ENCODE data around the gene NRM.
"Not testable (repeated sequence)": the region's sequence is repeated elsewhere in the genome, so short reads cannot be mapped to it uniquely, and the experiment has no call there.

Gene NRM

GRCh38 chr6:30687659-30688431 is 2.9 kb downstream of the NRM start:
- DNase-seq = peak; percentile 51

GRCh38 chr6:30686908-30687658 is 3.7 kb downstream of the NRM start:
- peak; percentile 99 for DNase-seq

- peak; percentile 81 for DNase-seq
These were observed 4.5 kb downstream of the NRM start, which contains the start of gene PPP1R18 for GRCh38 chr6:30686009-30686907. TSS of gene PPP1R18 (minus strand) at chr6:30686645. CDS start at chr6:30686018, 627 bp downstream.

GRCh38 chr6:30685157-30686008 is 5.4 kb downstream of the NRM start:
- DNase-seq = peak; percentile 44

DNA sequence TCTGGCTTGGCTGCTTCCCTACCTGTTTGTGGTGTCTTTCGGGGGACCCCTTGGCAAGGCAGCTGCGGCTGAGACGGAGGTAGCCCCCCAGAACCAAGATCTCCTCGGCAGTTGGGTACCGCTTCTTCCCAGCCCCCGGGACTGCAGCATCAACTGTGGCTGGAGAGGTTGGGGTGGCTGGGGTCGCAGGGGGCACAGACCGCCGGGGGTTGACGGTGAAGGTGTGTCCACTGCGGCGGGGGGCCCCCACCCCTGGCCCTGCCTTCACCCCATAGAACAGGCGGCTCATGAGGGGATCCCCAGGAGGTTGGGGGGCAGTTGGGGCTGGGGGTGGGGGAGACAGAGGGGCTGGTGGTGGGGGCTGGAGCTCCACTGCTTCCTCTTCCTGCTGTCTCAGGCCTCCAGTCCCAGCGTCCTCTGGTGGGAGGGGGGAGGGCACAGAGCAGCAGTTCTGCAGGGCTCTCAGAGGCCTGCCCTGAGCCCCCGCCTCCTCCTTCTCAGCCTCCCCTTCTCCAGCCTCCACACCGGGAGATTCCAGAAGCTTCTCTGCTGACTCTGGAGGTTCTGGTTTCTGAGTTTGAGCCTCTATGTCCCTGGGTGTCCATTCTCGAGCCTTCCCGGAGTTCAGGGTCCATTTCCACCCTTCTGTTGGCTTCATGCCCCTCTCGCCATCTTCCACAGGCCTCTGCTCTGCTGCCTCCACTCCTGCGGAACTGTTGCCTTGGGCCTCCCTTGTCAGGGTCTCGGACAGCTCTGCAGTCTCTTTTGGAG is 6.2 kb downstream of the NRM start:
- DNase-seq = peak; percentile 71

DNA sequence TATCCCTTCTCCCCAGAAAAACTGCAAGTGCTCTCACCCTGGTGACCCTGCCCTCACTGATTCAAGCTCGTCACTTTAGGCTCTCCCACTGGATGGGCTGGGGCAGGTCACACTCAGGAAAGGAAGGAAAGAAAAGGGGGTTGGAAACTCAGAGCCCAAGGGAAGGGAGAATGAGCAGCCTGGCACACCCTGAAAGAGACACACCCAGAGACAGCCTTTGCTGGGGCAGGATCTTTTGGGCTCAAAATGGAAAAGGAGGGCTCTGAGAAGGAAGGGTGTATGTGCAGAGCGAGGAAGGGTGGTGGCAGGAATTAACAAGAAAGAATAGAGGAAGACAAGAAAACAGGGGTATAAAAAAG is 6.8 kb downstream of the NRM start:
- DNase-seq = no peak

GRCh38 chr6:30683183-30683979 is 7.4 kb downstream of the NRM start:
- DNase-seq = no peak

GRCh38 chr6:30682143-30683117 is 8.4 kb downstream of the NRM start:
- peak; percentile 97 for DNase-seq

DNA sequence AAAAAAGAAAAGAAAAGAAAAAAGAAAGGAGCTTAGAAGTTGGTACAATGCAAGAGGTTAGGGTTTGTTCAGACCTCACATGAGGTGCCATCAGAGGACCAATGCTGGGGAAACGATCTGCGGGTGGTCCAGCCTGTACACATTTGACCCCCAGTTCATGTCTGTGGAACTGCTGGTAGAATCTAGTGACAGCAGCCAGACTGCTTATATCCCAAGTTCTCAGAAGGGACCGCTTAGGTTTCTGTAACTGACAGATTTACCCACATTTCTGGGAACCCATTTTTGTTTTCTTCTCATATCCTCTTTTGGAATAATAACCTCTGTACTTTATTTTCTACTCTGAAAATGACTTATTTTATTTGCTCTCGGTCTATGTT is 9.0 kb downstream of the NRM start:
- no peak for DNase-seq

DNA sequence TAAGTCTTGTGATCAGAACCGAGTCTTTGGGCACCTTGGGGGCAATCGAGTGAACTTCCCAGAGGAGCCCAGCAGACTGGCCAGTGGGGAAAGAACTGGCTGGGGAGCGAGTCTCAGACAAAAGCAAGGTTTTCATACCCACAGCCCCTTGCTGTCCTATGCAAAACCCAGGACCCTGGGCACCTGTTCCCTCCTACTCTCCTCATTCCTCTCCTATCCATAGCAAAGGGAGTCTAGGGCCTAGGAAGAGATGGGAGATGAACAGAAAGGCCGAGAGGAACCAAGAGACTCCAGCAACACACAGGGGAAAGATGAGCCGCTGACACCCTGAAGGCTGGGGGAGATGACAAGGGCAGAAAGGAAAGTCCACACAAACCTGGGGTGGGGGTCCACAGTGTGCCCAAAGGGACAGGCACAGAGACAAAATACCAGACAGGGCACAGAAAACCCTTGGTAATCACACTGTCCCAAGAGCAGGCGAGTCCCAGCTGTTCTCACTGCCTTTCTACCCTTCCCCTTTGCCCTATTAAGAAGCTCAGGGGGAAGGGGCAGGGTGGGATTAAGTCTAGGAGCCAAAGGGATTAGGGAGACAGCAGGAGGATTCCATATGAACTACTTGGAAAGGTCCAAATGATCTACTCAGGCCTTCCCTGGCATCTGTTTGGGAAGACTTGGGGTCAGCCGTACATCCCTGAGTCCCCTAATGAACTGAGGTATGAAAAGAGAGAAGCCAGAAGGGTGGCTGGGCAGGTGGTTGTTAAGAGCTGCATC is 10.8 kb downstream of the NRM start:
- DNase-seq = no peak

- DNase-seq = peak; percentile 74
These were observed 11.6 kb downstream of the NRM start for GRCh38 chr6:30678964-30679726.

DNA sequence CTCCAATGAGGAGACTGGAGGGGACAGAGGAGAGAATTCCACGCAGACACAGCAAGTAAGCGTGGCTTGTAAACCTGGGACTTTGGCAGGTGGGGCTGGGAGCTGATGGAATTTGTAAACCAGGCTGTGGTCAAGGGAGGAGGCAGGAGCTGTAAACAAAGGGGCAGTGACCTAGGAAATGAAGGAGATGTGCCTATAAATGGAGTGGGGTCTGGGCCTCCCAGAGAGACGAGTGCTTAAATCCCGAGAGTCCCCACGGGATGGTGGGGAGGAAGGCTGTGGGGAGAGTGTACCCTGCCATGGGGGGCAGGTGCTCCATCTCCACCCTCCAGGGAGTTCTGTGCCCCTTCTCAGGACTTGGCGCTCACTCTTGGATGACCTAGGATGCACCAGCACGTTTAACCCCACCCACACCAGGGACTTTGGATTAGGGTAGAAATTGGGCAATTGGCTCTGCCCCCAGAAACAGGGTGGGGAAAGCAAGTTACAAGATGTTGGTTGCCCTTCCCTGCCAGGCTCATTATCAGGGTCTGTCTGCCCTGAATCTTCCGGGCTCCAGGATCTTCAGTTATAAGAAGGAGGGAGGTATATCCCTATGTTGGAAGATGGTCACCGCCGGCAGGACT is 14.0 kb downstream of the NRM start:
- no peak for DNase-seq

DNA sequence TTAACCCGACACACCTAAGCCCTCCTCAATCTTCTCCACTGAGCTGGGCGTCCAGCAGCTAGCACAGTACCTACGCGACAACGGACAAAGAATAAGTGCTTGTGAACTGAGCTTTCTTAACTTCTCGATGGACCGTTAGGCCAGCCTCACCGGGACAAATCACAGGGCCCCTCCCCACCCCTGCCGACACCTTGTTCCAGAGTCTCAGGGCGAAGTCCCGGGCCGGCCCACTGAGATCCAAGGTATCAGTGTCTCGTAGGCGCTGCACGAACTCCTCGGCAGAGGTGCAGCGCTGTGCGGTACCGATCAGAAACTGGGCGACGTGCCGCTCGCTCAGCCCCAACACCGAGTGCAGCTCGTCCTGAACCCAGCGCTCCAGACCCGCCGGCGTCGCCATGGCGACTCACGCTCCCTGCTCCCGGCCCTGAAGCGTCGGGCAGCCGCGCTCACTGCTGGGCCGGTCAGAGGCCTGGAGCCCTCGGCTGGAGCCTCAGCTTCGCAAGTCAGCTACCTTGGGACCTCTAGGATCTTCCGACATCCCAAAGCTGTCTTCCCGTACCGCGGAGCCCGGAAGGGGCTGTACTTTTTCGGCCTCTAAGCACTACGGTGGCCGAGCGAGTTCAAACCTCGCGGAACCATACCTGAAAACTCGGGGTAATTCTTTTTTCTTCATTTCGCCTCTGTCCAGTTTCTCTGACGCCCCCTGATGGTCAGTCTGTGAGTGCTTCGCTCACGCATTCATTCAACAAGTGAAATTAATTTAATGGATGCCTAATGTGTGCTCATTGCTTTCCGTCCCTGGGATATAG is 18.1 kb downstream of the NRM start, which contains the start of gene DHX16:
Gene DHX16, minus strand, starts transcription at position 562 of the 809 bp plus-strand sequence. Its CDS starts 165 bp downstream, at position 397.
- peak; percentile 99 for DNase-seq

DNA sequence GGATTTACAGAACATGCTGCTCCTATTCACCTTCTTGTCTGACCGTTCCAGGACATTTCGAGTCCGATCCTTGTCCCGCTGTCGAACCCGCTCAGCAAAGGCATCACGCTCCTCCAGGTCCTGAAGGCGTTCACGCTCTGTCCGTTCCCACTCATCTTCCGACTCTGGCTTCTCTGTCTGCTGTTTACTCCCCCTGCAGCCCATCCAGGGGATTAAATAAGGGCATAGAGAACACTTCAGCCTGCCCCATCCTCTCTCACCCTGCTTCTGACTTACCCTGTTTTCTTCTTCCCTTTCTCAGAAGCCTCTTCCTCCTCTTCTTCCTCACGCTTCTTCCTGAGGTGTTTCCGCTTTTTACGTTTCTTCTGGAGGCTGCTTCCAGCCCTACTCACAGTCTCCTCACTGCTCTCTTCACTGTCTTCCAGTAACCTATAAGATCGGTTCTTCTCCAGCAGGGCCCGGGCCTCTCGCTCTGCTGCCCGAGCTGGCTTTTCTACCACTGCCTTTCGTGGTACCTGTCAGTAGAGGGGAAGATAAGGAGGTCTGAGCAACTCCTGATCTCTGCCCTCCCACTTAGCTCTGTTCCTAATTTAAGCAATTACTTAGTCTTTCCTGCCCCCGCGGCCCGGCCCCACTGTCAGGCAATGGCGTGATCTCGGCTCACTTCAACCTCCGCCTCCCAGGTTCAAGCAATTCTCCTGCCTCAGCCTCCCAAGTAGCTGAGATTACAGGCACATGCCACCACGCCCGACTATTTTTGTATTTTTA is 19.8 kb downstream of the NRM start:
- DNase-seq = no peak

DNA sequence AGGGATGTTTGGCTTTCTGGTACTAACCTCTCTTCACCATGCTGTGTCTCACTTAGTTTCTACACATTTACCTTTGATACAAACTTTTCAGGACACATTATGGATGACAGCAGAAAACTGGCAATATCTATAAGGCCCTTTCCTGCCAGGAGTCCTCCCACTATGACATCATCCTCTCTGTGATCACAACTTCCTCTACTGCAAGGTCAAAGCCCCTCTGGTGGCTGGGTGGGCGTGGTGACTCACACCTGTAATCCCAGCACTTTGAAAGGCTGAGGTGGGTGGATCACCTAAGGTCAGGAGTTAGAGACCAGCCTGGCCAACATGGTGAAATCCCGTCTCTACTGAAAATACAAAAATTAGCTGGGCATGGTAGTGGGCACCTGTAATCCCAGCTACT is 24.5 kb downstream of the NRM start:
- not testable (repeated sequence) for DNase-seq

Measured in fibroblast of skin of back (primary cell).